Pons (tissue), 1 donor: ENCODE results near the gene WDR81.
A peak's percentile ranks its signal among the peaks of the same experiment; 100 is the strongest.
"Not testable (repeated sequence)": the region's sequence is repeated elsewhere in the genome, so short reads cannot be mapped to it uniquely, and the experiment has no call there.

Source experiments
- DNase-seq: peaks from one replicate; pipeline ENCODE4 v3.0.0-alpha.2; 2016; ENCODE audit warnings: low spot score

WDR81 gene

DNA sequence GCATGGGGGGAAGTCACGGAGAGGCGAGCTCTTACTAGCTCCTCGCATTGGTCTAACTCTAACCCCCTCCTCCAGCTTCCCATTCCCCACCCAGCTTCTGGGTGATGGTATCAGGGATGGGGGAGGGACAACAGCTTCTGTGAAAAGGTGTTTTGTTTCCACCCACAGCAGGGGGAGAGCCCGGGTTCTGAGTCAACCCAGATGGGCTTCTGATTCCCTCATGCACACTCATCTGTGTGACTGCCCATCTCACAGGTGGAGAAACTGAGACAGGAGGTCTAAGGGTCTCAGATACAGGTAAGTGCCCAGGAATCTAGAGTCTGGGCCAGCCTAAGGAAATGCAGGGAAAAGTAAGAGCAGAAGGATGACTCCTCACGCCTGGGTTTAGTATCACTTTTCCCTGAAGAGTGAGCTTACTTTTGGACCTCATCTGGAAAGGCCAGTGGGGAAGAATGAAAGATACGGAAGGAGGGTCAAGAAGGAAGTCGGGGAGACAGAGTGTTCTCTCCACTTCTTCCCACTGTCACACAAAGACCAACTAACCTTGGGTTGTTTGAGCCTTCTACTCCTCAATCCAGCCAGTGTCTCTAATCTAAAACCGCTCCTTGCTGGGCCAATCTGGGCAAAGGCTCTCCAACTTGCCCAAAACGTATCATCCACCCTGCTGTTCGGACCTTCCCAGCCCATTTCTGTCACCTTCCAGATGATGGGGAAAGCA, 11.2 kb upstream of the WDR81 start:
- no peak for DNase-seq

- DNase-seq, result no peak
These were observed 10.6 kb upstream of the WDR81 start for GRCh38 chr17:1713878-1714426.

DNA sequence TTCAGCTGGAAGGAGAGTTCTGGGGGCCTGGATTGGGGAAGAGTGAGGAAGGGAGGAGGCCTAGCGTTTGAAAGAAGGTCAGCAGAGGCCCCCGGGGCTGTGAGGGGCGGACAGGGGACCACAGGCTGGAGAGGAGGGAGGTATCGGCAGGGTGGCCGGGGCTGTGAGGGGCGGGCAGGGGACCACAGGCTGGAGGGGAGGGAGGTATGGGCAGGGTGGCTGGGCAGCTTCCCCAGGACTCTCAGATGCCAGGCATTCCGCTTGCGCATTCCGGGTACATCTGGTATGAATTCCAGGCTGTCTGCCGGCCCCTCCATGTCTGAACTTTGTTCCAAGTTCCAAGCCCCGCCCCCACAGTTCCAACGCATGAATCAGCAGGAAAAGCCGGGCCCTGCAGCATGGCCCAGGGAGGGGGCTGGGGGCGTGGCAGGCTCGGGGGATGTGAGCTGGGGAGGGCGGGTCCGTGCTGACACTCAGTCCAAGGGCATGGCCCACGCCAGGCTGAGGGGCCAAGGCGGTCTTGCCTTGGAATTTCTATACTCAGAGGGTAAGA, 10.0 kb upstream of the WDR81 start:
- peak; percentile 58 for DNase-seq

- DNase-seq, result peak; percentile 40
These were observed 9.3 kb upstream of the WDR81 start for GRCh38 chr17:1714980-1715802.

DNA sequence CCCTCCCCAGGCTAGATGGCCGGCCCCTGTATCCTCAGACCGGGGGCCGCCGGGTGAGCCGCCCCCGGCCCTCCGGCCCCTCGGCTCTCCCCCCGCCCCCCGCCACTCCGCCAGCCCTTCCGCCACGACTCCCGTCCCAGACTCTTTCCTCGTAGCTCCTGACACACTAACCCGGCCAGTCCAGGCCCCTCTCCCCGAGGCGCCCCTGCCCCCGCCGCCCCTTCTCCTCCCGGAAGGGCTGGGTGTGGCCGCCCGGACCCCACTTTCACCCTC, 8.8 kb upstream of the WDR81 start:
- DNase-seq, result no peak

GRCh38 chr17:1716076-1716911, 8.2 kb upstream of the WDR81 start:
- peak; percentile 100 for DNase-seq

GRCh38 chr17:1716912-1717695, 7.4 kb upstream of the WDR81 start:
- peak; percentile 98 for DNase-seq

DNA sequence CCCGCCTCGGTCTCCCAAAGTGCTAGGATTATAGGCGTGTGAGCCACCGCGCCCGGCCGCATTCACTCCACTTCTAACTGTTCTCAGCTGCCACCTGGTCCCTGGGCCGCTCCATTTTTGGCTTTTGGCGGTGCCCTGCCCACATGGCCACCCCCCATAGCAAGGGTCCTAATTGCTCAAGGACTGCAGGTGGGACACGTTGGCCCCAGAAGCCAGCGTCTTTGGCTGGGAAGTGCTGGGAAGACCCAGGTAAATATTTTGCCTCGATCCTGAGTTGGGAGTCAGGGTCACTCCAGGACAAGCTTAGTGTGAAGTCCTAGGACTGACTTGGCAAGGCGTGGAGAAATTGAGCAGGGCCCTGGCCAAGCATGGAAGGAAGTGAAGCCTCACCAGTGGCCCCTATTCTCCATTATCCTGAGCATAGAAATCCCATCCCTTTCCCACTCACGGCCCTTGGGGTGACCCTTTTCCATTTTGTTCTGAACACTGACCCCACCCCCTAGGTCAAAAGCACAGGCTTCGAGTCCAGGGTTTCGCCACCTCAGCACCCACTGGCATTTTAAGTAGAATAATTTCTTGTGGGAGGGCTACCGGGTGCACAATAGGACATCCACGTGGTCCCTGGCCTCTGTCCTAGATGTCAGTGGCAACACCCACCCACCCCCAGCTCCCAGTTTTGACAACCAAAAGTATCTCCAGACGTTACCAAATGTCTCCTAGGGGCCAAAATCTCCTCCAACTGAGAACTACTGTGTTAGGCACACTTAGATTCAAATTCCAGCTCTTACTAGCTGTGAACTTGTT, 5.9 kb upstream of the WDR81 start:
- DNase-seq, result no peak

DNA sequence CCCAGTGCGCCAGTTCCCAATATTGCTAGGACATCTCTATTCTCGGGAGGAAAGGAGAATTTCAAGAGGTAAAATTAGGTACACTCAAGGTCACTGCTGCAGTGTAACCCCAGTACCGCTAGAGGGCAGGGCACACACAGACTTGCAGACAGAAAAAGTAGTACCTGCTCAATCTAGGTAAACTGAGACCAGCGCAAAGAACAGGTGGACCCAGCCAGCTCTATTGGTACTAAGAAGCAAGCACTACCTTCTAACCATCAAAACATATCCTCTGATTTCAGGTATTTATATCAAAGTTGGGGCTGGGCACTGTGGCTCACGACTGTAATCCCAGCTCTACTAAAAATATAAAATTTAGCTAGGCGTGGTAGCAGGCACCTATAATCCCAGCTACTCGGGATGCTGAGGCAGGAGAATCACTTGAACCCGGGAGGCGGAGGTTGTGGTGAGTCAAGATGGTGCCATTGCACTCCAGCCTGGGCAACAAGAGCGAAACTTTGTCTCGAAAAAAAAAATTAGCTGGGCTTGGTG, 3.6 kb upstream of the WDR81 start:
- peak; percentile 61 for DNase-seq

GRCh38 chr17:1722022-1722421, 2.5 kb upstream of the WDR81 start:
- DNase-seq, result not testable (repeated sequence)

GRCh38 chr17:1724869-1725641, 551 bp downstream of the WDR81 start:
- no peak for DNase-seq

DNA sequence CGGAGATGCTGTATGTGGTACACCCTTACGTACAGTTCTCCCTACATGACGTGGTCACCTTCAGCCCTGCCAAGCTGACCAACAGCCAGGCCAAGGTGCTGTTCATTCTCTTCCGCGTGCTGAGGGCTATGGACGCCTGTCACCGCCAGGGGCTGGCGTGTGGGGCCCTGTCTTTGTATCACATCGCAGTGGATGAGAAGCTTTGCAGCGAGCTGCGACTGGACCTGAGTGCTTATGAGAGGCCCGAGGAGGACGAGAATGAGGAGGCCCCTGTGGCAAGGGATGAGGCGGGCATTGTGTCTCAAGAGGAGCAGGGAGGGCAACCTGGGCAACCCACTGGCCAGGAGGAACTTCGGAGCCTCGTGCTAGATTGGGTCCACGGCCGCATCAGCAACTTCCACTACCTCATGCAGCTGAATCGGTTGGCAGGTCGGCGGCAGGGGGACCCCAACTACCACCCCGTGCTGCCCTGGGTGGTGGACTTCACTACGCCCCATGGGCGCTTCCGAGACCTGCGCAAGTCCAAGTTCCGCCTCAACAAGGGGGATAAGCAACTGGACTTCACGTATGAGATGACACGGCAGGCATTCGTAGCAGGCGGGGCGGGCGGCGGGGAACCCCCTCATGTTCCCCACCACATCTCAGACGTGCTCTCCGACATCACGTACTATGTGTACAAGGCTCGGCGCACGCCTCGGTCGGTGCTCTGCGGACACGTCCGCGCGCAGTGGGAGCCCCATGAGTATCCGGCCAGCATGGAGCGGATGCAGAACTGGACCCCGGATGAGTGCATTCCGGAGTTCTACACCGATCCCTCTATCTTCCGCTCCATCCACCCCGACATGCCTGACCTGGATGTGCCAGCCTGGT, 1.4 kb downstream of the WDR81 start:
- DNase-seq, result no peak

- no peak for DNase-seq
These were observed 2.2 kb downstream of the WDR81 start for GRCh38 chr17:1726626-1727257.

GRCh38 chr17:1727258-1727789, 2.8 kb downstream of the WDR81 start:
- DNase-seq, result no peak

DNA sequence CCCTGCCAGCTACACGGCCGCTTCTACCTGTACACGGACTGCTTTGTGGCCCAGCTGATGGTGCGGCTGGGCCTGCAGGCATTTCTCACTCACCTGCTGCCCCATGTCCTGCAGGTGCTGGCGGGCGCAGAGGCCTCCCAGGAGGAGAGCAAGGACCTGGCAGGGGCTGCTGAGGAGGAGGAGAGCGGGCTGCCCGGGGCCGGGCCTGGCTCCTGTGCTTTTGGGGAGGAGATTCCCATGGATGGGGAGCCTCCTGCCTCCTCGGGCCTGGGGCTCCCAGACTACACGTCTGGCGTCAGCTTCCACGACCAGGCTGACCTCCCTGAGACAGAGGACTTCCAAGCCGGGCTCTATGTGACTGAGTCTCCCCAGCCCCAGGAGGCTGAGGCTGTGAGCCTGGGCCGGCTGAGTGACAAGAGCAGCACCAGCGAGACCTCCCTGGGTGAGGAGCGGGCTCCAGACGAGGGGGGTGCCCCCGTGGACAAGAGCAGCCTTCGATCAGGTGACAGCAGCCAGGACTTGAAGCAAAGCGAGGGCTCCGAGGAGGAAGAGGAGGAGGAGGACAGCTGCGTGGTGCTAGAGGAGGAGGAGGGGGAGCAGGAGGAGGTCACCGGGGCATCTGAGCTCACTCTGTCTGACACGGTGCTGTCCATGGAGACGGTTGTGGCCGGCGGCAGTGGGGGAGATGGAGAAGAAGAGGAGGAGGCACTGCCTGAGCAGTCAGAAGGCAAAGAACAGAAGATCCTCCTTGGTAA, 3.5 kb downstream of the WDR81 start:
- DNase-seq, result no peak

DNA sequence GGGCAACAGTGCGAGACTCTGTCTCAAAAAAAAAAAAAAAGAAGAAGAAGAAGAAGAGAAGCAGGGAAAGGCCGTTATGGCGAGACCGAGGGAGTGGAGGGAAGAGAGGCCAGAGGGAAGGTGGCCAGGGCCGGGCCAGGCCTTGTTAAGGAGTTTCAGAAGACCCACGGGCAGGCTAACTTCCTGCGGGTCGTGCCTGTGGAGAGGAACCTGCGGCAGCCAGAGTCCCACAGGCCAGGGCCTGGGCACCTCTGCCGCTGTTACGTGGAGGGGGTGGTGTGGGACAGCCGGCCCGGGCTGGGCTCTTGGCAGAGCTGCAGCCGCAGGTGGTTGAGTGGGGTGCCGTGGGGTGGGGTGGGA, 5.4 kb downstream of the WDR81 start:
- no peak for DNase-seq
